LNCAP (cell line): Measurements from ENCODE around the gene HSPA12B.

Experiments used
- TF ChIP-seq, protein P1 (sequence below): fragments of 450-650 bp; IDR thresholded peaks from 2 replicates; pipeline ENCODE4 v1.5.1; 2017; ENCODE audit warnings: mild to moderate bottlenecking

Gene HSPA12B

DNA sequence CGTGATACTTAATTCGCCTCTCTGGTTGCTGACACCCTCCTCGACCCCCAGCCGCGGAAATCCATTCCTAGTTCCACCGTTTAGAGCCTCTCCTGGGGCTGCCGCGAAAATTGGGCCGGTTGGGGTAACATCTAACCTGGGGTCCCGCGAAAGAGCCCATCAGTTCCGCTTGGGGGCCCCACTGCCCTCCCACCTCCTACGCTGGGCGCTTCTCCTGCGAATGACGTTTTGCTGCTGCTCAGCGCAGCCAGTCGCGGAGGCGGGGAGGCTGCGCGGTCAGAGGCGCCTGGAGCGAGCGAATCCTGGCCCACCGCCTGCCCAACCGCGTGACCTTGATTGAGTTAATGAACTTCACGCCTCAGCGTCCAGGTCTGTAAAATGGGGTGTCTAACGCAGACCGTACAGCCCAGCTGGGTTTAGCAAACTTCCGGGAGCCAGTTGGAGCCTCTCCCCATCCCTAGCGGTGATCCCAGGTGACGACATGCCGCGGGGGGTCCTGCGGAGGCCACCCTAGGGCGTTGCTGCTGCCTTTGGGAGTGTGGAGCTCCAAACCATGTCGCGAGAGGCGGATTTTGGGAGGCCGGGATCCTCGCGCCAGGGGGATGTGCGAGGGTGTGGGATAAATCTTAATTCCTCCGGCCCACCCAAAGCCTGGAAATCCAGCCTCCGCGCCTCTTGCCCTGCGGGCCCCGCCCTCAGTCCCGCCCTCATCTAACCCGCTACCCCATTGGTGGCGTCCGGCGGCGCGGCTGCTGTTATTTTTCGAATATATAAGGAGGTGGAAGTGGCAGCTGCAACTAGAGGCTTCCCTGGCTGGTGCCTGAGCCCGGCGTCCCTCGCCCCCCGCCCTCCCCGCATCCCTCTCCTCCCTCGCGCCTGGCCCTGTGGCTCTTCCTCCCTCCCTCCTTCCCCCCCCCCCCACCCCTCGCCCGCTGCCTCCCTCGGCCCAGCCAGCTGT lies 63.3 kb downstream of the HSPA12B start, which contains the start of gene CDC25B:
Gene CDC25B, plus strand, starts transcription at position 800 of the 958 bp plus-strand sequence. CDS start 222 bp downstream, outside the sequence.
- TF ChIP-seq, protein P1, sequence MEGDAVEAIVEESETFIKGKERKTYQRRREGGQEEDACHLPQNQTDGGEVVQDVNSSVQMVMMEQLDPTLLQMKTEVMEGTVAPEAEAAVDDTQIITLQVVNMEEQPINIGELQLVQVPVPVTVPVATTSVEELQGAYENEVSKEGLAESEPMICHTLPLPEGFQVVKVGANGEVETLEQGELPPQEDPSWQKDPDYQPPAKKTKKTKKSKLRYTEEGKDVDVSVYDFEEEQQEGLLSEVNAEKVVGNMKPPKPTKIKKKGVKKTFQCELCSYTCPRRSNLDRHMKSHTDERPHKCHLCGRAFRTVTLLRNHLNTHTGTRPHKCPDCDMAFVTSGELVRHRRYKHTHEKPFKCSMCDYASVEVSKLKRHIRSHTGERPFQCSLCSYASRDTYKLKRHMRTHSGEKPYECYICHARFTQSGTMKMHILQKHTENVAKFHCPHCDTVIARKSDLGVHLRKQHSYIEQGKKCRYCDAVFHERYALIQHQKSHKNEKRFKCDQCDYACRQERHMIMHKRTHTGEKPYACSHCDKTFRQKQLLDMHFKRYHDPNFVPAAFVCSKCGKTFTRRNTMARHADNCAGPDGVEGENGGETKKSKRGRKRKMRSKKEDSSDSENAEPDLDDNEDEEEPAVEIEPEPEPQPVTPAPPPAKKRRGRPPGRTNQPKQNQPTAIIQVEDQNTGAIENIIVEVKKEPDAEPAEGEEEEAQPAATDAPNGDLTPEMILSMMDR = peak; percentile 32; the same call in 1 of the 2 replicates

DNA sequence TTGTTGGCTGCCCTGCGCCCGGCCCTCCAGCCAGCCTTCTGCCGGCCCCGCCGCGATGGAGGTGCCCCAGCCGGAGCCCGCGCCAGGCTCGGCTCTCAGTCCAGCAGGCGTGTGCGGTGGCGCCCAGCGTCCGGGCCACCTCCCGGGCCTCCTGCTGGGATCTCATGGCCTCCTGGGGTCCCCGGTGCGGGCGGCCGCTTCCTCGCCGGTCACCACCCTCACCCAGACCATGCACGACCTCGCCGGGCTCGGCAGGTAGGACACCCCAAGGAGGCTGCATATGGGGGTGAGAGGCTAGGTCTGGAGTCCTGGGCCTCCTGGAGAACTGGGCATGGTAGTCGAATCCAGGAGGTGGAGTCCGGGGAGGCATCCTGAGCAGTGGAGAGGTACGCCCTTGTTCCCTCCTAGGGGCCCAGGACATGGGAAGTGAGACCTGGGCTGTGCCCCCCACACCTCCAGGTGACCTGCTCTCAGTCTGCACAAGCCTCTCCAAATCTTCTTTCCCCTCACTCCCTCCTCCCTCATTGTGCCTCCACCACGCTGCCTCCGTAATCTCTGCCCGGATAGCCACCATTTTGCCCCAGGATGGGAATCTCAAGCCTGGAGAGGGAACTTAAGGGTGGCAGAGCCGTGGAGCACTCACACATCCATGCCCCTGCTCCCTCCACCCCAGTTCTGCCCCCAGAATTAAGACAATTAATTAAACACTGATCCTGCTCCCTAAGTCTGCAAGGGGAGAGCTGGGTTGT lies 64.2 kb downstream of the HSPA12B start:
- TF ChIP-seq, protein P1 = no peak

DNA sequence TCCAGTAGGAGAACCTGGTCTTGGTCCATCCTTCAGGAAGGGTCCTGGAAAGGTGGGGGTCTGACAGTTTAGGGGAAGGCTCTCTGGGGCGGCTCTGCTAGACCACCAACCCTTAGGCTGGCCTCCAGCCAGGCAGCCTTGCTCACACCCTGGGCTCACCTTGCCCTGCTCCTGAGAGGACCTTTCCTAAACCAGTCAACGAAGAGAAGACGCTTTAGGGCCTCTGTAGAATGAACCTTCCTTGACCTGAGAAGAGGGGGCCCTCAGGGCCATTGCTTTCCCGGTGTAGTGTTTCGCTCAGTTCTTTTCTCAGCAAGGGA lies 64.7 kb downstream of the HSPA12B start:
- TF ChIP-seq, protein P1 = no peak

DNA sequence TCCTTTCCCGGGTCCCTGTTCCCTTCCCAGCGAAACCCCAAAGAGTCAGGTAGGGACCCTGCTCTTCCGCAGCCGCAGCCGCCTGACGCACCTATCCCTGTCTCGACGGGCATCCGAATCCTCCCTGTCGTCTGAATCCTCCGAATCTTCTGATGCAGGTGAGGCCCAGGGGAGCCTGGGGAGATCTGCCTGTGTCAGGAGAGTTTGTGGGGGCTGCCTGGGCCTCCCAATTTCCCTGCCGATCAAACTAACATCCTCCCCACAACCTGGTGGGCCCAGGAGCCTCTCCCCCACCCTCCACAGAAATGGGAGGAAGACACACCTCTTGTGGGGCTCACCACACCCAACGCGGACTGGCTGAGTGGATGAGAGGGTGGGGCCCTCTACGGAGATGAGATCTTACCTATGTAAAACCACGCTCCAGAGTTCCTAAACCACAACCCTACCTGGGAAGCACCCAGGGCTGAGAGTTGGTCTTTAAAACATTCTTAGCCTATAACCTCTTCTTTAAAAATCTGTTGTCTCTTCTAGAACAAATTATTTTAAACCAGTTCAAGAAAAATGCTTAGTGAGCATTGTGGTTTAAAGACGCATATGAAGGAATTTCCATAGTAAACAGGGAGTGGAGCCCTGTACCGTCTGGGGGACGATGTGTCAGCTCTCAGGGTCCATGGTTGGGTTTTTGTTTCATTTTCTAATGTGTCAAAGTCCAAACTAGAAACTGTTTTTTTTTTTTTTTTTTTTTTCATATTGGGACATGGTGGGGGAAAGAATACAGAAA lies 65.3 kb downstream of the HSPA12B start:
- TF ChIP-seq, protein P1 = no peak

DNA sequence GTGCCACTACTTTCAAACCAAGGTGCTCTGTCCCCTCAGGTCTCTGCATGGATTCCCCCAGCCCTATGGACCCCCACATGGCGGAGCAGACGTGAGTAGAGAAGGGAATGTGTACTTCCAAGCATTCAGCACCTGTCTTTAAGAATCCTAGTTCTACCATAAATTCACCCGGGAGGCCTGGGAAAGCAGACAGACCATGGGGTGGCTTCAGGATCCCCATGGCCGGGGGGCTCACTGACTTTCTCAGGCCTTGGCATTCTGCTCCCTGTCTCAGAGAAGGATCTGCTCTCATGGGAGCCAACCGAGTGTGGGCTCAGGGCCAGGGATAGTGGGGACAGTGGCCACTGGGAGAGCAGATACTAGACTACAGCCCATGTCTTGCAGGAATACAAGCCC lies 65.9 kb downstream of the HSPA12B start:
- TF ChIP-seq, protein P1 = no peak

DNA sequence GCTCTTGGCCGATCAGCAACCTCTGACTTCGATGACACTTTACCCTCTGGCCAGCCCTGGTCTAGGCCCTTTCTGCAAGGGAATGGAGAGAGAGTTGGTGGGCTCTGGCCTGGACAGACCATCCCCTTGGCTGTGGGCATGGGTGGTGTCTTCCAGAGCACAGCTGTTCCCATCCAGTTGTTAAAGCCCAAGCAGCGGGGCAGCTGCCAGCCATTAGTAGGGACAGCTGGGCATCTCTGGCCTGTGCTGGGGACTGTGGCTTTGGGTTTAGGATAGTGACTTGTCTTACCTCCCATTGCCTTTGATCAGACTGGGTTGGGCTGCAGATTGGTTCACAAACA lies 66.4 kb downstream of the HSPA12B start:
- TF ChIP-seq, protein P1 = no peak

DNA sequence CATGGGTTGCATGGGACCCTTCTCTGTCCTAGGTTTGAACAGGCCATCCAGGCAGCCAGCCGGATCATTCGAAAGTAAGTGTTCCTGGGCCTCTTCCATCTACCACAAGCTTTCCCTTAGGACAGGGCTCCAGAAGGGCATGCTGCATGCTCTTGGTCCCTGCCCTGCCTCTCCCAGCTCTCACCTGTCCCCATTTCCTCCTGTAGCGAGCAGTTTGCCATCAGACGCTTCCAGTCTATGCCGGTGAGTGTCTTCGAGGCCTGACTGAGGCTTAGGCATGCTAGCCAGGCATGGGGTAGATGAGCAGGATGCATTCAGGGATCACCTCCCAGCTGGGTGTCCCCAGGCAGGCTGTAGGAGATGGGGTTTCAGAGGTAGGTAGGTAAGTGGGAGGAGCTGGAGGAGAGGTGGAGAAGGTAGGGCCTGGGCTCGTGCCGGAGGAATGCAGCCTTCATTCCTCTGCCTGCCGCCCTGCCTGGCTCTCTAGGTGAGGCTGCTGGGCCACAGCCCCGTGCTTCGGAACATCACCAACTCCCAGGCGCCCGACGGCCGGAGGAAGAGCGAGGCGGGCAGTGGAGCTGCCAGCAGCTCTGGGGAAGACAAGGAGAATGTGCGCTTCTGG lies 67.9 kb downstream of the HSPA12B start:
- TF ChIP-seq, protein P1 = no peak
